ENCODE data around the gene ACIN1. TPM values are rescaled to one million over a fixed set of nuclear protein-coding genes. Genes with fewer than 3 reads are reported as not detected.
A peak's percentile ranks its signal among the peaks of the same experiment; 100 is the strongest.

The ACIN1 gene
- total and polyA plus RNA-seq, 10 of the 15 experiments (the other 5 are each of a cell fraction or from before 2014, with no cell fraction given), result 4.3 to 148 (median 93.4) TPM

DNA sequence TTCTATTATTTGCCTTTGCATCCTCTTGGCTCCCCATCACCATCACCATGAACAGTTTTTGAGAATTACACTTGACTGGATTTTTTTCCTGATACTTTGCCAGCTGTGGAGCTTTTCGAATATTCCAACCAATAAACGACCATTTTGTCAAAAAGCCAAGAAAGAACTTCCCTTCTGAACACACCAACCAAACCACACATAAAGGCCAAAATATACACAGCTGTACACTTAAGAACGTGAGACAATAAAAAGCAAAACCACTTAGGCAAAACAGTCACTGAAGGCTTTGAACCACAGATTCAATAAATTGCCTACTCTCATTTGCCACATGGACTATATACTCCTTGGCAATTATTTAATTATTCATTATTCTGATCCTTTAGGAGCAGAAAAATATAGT, 86.1 kb downstream of the ACIN1 start (continued):
- TF ChIP-seq, protein P1, sequence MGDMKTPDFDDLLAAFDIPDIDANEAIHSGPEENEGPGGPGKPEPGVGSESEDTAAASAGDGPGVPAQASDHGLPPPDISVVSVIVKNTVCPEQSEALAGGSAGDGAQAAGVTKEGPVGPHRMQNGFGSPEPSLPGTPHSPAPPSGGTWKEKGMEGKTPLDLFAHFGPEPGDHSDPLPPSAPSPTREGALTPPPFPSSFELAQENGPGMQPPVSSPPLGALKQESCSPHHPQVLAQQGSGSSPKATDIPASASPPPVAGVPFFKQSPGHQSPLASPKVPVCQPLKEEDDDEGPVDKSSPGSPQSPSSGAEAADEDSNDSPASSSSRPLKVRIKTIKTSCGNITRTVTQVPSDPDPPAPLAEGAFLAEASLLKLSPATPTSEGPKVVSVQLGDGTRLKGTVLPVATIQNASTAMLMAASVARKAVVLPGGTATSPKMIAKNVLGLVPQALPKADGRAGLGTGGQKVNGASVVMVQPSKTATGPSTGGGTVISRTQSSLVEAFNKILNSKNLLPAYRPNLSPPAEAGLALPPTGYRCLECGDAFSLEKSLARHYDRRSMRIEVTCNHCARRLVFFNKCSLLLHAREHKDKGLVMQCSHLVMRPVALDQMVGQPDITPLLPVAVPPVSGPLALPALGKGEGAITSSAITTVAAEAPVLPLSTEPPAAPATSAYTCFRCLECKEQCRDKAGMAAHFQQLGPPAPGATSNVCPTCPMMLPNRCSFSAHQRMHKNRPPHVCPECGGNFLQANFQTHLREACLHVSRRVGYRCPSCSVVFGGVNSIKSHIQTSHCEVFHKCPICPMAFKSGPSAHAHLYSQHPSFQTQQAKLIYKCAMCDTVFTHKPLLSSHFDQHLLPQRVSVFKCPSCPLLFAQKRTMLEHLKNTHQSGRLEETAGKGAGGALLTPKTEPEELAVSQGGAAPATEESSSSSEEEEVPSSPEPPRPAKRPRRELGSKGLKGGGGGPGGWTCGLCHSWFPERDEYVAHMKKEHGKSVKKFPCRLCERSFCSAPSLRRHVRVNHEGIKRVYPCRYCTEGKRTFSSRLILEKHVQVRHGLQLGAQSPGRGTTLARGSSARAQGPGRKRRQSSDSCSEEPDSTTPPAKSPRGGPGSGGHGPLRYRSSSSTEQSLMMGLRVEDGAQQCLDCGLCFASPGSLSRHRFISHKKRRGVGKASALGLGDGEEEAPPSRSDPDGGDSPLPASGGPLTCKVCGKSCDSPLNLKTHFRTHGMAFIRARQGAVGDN (IDR thresholded peaks at IDR 0.05), result 0 out of 2 replicates have a peak, but pooled peaks have one; percentile 15
- TF ChIP-seq BHLHE40 (IDR thresholded peaks at IDR 0.05; ENCODE audit: borderline replicate concordance in 1 of 2, low read depth in 2 of 2, low read length in 1 of 2), result peak; percentile 60 to 84; a peak in 3 of 4 replicates
- TF ChIP-seq JUNB (IDR thresholded peaks at IDR 0.05), result no peak
- no peak for TF ChIP-seq EED (IDR thresholded peaks at IDR 0.05; ENCODE audit: low read depth)
- no peak for TF ChIP-seq RCOR1 (conservative IDR thresholded peaks at IDR 0.05; ENCODE audit: low read depth, low read length)
- TF ChIP-seq LARP7 (IDR thresholded peaks at IDR 0.05), result no peak
- TF ChIP-seq NBN (IDR thresholded peaks at IDR 0.05), result no peak
- no peak for TF ChIP-seq STAT3 (IDR thresholded peaks at IDR 0.05; ENCODE audit: low read depth, low read length)
- TF ChIP-seq TCF7 (IDR thresholded peaks at IDR 0.05; ENCODE audit: borderline replicate concordance), result no peak
- no peak for TF ChIP-seq ZSCAN29 (IDR thresholded peaks at IDR 0.05)
- TF ChIP-seq, protein P2, sequence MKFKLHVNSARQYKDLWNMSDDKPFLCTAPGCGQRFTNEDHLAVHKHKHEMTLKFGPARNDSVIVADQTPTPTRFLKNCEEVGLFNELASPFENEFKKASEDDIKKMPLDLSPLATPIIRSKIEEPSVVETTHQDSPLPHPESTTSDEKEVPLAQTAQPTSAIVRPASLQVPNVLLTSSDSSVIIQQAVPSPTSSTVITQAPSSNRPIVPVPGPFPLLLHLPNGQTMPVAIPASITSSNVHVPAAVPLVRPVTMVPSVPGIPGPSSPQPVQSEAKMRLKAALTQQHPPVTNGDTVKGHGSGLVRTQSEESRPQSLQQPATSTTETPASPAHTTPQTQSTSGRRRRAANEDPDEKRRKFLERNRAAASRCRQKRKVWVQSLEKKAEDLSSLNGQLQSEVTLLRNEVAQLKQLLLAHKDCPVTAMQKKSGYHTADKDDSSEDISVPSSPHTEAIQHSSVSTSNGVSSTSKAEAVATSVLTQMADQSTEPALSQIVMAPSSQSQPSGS (IDR thresholded peaks at IDR 0.05; ENCODE audit: low read length), result no peak
- TF ChIP-seq, protein P3, sequence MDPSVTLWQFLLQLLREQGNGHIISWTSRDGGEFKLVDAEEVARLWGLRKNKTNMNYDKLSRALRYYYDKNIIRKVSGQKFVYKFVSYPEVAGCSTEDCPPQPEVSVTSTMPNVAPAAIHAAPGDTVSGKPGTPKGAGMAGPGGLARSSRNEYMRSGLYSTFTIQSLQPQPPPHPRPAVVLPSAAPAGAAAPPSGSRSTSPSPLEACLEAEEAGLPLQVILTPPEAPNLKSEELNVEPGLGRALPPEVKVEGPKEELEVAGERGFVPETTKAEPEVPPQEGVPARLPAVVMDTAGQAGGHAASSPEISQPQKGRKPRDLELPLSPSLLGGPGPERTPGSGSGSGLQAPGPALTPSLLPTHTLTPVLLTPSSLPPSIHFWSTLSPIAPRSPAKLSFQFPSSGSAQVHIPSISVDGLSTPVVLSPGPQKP (IDR thresholded peaks at IDR 0.05; ENCODE audit: low read depth, low read length), result no peak
- TF ChIP-seq TARDBP (IDR thresholded peaks at IDR 0.05; ENCODE audit: borderline replicate concordance), result no peak
- TF ChIP-seq, protein P4, sequence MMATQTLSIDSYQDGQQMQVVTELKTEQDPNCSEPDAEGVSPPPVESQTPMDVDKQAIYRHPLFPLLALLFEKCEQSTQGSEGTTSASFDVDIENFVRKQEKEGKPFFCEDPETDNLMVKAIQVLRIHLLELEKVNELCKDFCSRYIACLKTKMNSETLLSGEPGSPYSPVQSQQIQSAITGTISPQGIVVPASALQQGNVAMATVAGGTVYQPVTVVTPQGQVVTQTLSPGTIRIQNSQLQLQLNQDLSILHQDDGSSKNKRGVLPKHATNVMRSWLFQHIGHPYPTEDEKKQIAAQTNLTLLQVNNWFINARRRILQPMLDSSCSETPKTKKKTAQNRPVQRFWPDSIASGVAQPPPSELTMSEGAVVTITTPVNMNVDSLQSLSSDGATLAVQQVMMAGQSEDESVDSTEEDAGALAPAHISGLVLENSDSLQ (IDR thresholded peaks at IDR 0.05), result no peak

Other genes starting within 250 kb of the ACIN1 start
Only the 7 nearest of the 19 such genes appear.
- gene C14orf93, start 85.0 kb downstream of the ACIN1 start, total RNA-seq (2014; rRNA removed), result 11.5 and 12.2 TPM in 2 replicates
- 9.8 and 10.0 TPM in 2 replicates for gene C14orf93, start 85.0 kb downstream of the ACIN1 start, total RNA-seq (2014; rRNA removed; fragmentation: Illumina TruSeq; extraction: Trizol)
- gene C14orf93, start 85.0 kb downstream of the ACIN1 start, total RNA-seq (2021), result 8.5 and 11.1 TPM in 2 replicates
- 11.7 and 13.7 TPM in 2 replicates for gene C14orf93, start 85.0 kb downstream of the ACIN1 start, polyA plus RNA-seq (2011; rRNA removed)
- gene C14orf93, start 85.0 kb downstream of the ACIN1 start, polyA plus RNA-seq (2014; fragmentation: Illumina TruSeq; extraction: Trizol), result 10.4 and 13.9 TPM in 2 replicates
- gene C14orf93, start 85.0 kb downstream of the ACIN1 start, polyA plus RNA-seq (2014; fragmentation: Nextera tagmentation; extraction: Ambion mirVana), result 1 to 10 TPM; 1.8 to 2.1 TPM
- 10.5 and 12.9 TPM in 2 replicates for gene C14orf93, start 85.0 kb downstream of the ACIN1 start, polyA plus RNA-seq (2014; rRNA removed)
- gene C14orf93, start 85.0 kb downstream of the ACIN1 start, polyA plus RNA-seq (2016; fragmentation: Nextera tagmentation; extraction: Ambion mirVana), result 1 to 10 TPM; 7.1 to 7.9 TPM
- gene PSMB5, start 60.2 kb downstream of the ACIN1 start, total RNA-seq (2014; rRNA removed), result 120 and 142 TPM in 2 replicates
- gene PSMB5, start 60.2 kb downstream of the ACIN1 start, total RNA-seq (2014; rRNA removed; fragmentation: Illumina TruSeq; extraction: Trizol), result 90.6 and 98.9 TPM in 2 replicates
- 94.5 and 97.1 TPM in 2 replicates for gene PSMB5, start 60.2 kb downstream of the ACIN1 start, total RNA-seq (2021)
- gene PSMB5, start 60.2 kb downstream of the ACIN1 start, polyA plus RNA-seq (2011; rRNA removed), result 107 and 146 TPM in 2 replicates
- gene PSMB5, start 60.2 kb downstream of the ACIN1 start, polyA plus RNA-seq (2014; fragmentation: Illumina TruSeq; extraction: Trizol), result 77.7 and 84.5 TPM in 2 replicates
- gene PSMB5, start 60.2 kb downstream of the ACIN1 start, polyA plus RNA-seq (2014; fragmentation: Nextera tagmentation; extraction: Ambion mirVana), result 100 to 1,000 TPM; 686 to 802 TPM
- gene PSMB5, start 60.2 kb downstream of the ACIN1 start, polyA plus RNA-seq (2014; rRNA removed), result 113 and 125 TPM in 2 replicates
- gene PSMB5, start 60.2 kb downstream of the ACIN1 start, polyA plus RNA-seq (2016; fragmentation: Nextera tagmentation; extraction: Ambion mirVana), result 100 to 1,000 TPM; 180 to 205 TPM
- not detected in 2 replicates for gene PSMB11, start 52.9 kb downstream of the ACIN1 start, total RNA-seq (2014; rRNA removed)
- not detected in 2 replicates for gene PSMB11, start 52.9 kb downstream of the ACIN1 start, total RNA-seq (2014; rRNA removed; fragmentation: Illumina TruSeq; extraction: Trizol)
- gene PSMB11, start 52.9 kb downstream of the ACIN1 start, total RNA-seq (2021), result not detected in 2 replicates
- gene PSMB11, start 52.9 kb downstream of the ACIN1 start, polyA plus RNA-seq (2011; rRNA removed), result not detected in 2 replicates
- gene PSMB11, start 52.9 kb downstream of the ACIN1 start, polyA plus RNA-seq (2014; fragmentation: Illumina TruSeq; extraction: Trizol), result not detected in 2 replicates
- not detected for gene PSMB11, start 52.9 kb downstream of the ACIN1 start, polyA plus RNA-seq (2014; fragmentation: Nextera tagmentation; extraction: Ambion mirVana)
- not detected in 2 replicates for gene PSMB11, start 52.9 kb downstream of the ACIN1 start, polyA plus RNA-seq (2014; rRNA removed)
- gene PSMB11, start 52.9 kb downstream of the ACIN1 start, polyA plus RNA-seq (2016; fragmentation: Nextera tagmentation; extraction: Ambion mirVana), result not detected
- 0.45 and 0.49 TPM in 2 replicates for gene CDH24, start 37.6 kb downstream of the ACIN1 start, total RNA-seq (2014; rRNA removed)
- gene CDH24, start 37.6 kb downstream of the ACIN1 start, total RNA-seq (2014; rRNA removed; fragmentation: Illumina TruSeq; extraction: Trizol), result 0.23 and 0.36 TPM in 2 replicates
- 0.90 and 1.1 TPM in 2 replicates for gene CDH24, start 37.6 kb downstream of the ACIN1 start, total RNA-seq (2021)
- gene CDH24, start 37.6 kb downstream of the ACIN1 start, polyA plus RNA-seq (2011; rRNA removed), result 0.65 and 1.4 TPM in 2 replicates
- 0.46 and 0.67 TPM in 2 replicates for gene CDH24, start 37.6 kb downstream of the ACIN1 start, polyA plus RNA-seq (2014; fragmentation: Illumina TruSeq; extraction: Trizol)
- not detected for gene CDH24, start 37.6 kb downstream of the ACIN1 start, polyA plus RNA-seq (2014; fragmentation: Nextera tagmentation; extraction: Ambion mirVana)
- 1.2 and 1.5 TPM in 2 replicates for gene CDH24, start 37.6 kb downstream of the ACIN1 start, polyA plus RNA-seq (2014; rRNA removed)
- gene CDH24, start 37.6 kb downstream of the ACIN1 start, polyA plus RNA-seq (2016; fragmentation: Nextera tagmentation; extraction: Ambion mirVana), result under 1 TPM; 0.10 to 0.37 TPM
- gene C14orf119, start 369 bp upstream of the ACIN1 start, total RNA-seq (2014; rRNA removed), result 38.8 and 43.7 TPM in 2 replicates
- 36.8 and 40.8 TPM in 2 replicates for gene C14orf119, start 369 bp upstream of the ACIN1 start, total RNA-seq (2014; rRNA removed; fragmentation: Illumina TruSeq; extraction: Trizol)
- 35.9 and 40.4 TPM in 2 replicates for gene C14orf119, start 369 bp upstream of the ACIN1 start, total RNA-seq (2021)
- 44.4 and 65.1 TPM in 2 replicates for gene C14orf119, start 369 bp upstream of the ACIN1 start, polyA plus RNA-seq (2011; rRNA removed)
- gene C14orf119, start 369 bp upstream of the ACIN1 start, polyA plus RNA-seq (2014; fragmentation: Illumina TruSeq; extraction: Trizol), result 32.3 and 44.9 TPM in 2 replicates
- gene C14orf119, start 369 bp upstream of the ACIN1 start, polyA plus RNA-seq (2014; fragmentation: Nextera tagmentation; extraction: Ambion mirVana), result 100 to 1,000 TPM; 166 to 228 TPM
- gene C14orf119, start 369 bp upstream of the ACIN1 start, polyA plus RNA-seq (2014; rRNA removed), result 50.1 and 50.7 TPM in 2 replicates
- gene C14orf119, start 369 bp upstream of the ACIN1 start, polyA plus RNA-seq (2016; fragmentation: Nextera tagmentation; extraction: Ambion mirVana), result 100 to 1,000 TPM; 104 to 120 TPM
- gene CIROP, start 9.9 kb upstream of the ACIN1 start, total RNA-seq (2014; rRNA removed), result not detected in 2 replicates
- not detected in 2 replicates for gene CIROP, start 9.9 kb upstream of the ACIN1 start, total RNA-seq (2014; rRNA removed; fragmentation: Illumina TruSeq; extraction: Trizol)
- gene CIROP, start 9.9 kb upstream of the ACIN1 start, total RNA-seq (2021), result not detected in 2 replicates
- gene CIROP, start 9.9 kb upstream of the ACIN1 start, polyA plus RNA-seq (2011; rRNA removed), result not detected in 2 replicates
- not detected in 2 replicates for gene CIROP, start 9.9 kb upstream of the ACIN1 start, polyA plus RNA-seq (2014; fragmentation: Illumina TruSeq; extraction: Trizol)
- not detected for gene CIROP, start 9.9 kb upstream of the ACIN1 start, polyA plus RNA-seq (2014; fragmentation: Nextera tagmentation; extraction: Ambion mirVana)
- not detected in 2 replicates for gene CIROP, start 9.9 kb upstream of the ACIN1 start, polyA plus RNA-seq (2014; rRNA removed)
- gene CIROP, start 9.9 kb upstream of the ACIN1 start, polyA plus RNA-seq (2016; fragmentation: Nextera tagmentation; extraction: Ambion mirVana), result not detected
- 0.45 TPM in 1 of 2 replicates, not detected in the other for gene CEBPE, start 24.1 kb upstream of the ACIN1 start, total RNA-seq (2014; rRNA removed)
- gene CEBPE, start 24.1 kb upstream of the ACIN1 start, total RNA-seq (2014; rRNA removed; fragmentation: Illumina TruSeq; extraction: Trizol), result 0.09 TPM in 1 of 2 replicates, not detected in the other
- gene CEBPE, start 24.1 kb upstream of the ACIN1 start, total RNA-seq (2021), result 0.21 TPM in 1 of 2 replicates, not detected in the other
- gene CEBPE, start 24.1 kb upstream of the ACIN1 start, polyA plus RNA-seq (2011; rRNA removed), result not detected in 2 replicates
- gene CEBPE, start 24.1 kb upstream of the ACIN1 start, polyA plus RNA-seq (2014; fragmentation: Illumina TruSeq; extraction: Trizol), result not detected in 2 replicates
- not detected for gene CEBPE, start 24.1 kb upstream of the ACIN1 start, polyA plus RNA-seq (2014; fragmentation: Nextera tagmentation; extraction: Ambion mirVana)
- 0.23 and 0.24 TPM in 2 replicates for gene CEBPE, start 24.1 kb upstream of the ACIN1 start, polyA plus RNA-seq (2014; rRNA removed)
- gene CEBPE, start 24.1 kb upstream of the ACIN1 start, polyA plus RNA-seq (2016; fragmentation: Nextera tagmentation; extraction: Ambion mirVana), result not detected

Data from GM12878 (cell line).